Measurements from ENCODE around the gene RAB42. TPM values are rescaled to one million over a fixed set of nuclear protein-coding genes. Genes with fewer than 3 reads are reported as not detected.

The RAB42 gene
- total and polyA plus RNA-seq, 8 donors = 0.70 to 5.5 (median 2.2) TPM; not detected in 2

Small RNA genes lying within 50 kb of the gene (small RNA-seq; reads per million reads assigned to genes)
- gene SNORA16A (0 reads per million in 4 donors), gene SNORA44 (0 reads per million in 4 donors), gene SNORA61 (0 reads per million in 4 donors), gene SNORD99 (21,470 to 140,682 (median 27,432) reads per million in 4 donors)

Other genes starting within 250 kb of the RAB42 start
- 10 to 100 TPM; 20.4 to 40.0 (median 25.0) TPM for gene PHACTR4, start 222.5 kb upstream of the RAB42 start, total RNA-seq
- gene PHACTR4, start 222.5 kb upstream of the RAB42 start, polyA plus RNA-seq = 10 to 100 TPM; 14.1 to 15.1 (median 14.5) TPM
- gene RCC1, start 86.2 kb upstream of the RAB42 start, total RNA-seq = 100 to 1,000 TPM in 2 of 5 donors, 10 to 100 TPM in 2, 1 to 10 TPM in 1; 6.7 to 116 (median 24.6) TPM
- 10 to 100 TPM; 24.1 to 25.3 (median 24.3) TPM for gene RCC1, start 86.2 kb upstream of the RAB42 start, polyA plus RNA-seq
- gene TRNAU1AP, start 39.2 kb upstream of the RAB42 start, total RNA-seq = 100 to 1,000 TPM in 1 of 5 donors, 10 to 100 TPM in 3, 1 to 10 TPM in 1; 6.2 to 112 (median 23.1) TPM
- gene TRNAU1AP, start 39.2 kb upstream of the RAB42 start, polyA plus RNA-seq = 10 to 100 TPM; 22.1 to 25.6 (median 23.7) TPM
- 10 to 100 TPM in 3 of 5 donors, 1 to 10 TPM in 2; 1.8 to 31.2 (median 13.6) TPM for gene TAF12, start 50.8 kb downstream of the RAB42 start, total RNA-seq
- gene TAF12, start 50.8 kb downstream of the RAB42 start, polyA plus RNA-seq = 10 to 100 TPM; 18.4 to 26.2 (median 25.8) TPM
- gene RNU11, start 56.3 kb downstream of the RAB42 start, total RNA-seq = not detected
- gene RNU11, start 56.3 kb downstream of the RAB42 start, polyA plus RNA-seq = not detected
- 10 to 100 TPM in 1 of 5 donors, 1 to 10 TPM in 3, not detected in 1; 5.5 to 13.8 (median 8.3) TPM for gene GMEB1, start 76.5 kb downstream of the RAB42 start, total RNA-seq
- gene GMEB1, start 76.5 kb downstream of the RAB42 start, polyA plus RNA-seq = 1 to 10 TPM; 2.6 to 4.0 (median 3.9) TPM
- gene YTHDF2, start 144.7 kb downstream of the RAB42 start, total RNA-seq = 10 to 100 TPM in 4 of 5 donors, 1 to 10 TPM in 1; 9.9 to 50.5 (median 41.7) TPM
- gene YTHDF2, start 144.7 kb downstream of the RAB42 start, polyA plus RNA-seq = 10 to 100 TPM; 25.7 to 29.8 (median 26.1) TPM
- gene OPRD1, start 219.9 kb downstream of the RAB42 start, total RNA-seq = under 1 TPM in 1 of 5 donors, not detected in 4; 0.37 TPM
- under 1 TPM in 1 of 3 donors, not detected in 2; 0.03 TPM for gene OPRD1, start 219.9 kb downstream of the RAB42 start, polyA plus RNA-seq

Data from stomach (tissue), 8 donors.